ENCODE measurements around the gene RAB13. TPM values are rescaled to one million over a fixed set of nuclear protein-coding genes. Genes with fewer than 3 reads are reported as not detected.
A peak's percentile ranks its signal among the peaks of the same experiment; 100 is the strongest.
"Not testable (repeated sequence)": the region's sequence is repeated elsewhere in the genome, so short reads cannot be mapped to it uniquely, and the experiment has no call there.

RAB13 gene
- total RNA-seq, 1 experiment from 2014 or later, result 42.3 TPM

DNA sequence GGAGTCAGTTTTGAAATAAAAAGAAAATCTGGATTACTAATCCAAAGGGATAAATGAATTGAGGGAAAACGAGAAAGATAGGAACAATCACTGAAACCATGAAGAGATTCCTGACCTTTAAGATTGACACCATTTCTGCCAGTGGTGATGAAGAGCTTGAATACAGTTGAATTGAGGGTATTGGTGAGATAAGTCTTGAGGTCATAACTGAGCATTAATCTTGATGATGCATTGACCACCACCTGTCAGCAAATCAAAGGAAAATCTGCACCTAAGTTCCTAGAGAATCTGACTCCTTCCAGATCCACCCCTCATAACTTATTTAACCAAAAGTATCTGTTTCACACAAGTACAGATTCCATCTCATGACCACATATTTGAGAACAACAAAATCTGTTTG is 26.0 kb upstream of the RAB13 start:
- TF ChIP-seq, protein P1, sequence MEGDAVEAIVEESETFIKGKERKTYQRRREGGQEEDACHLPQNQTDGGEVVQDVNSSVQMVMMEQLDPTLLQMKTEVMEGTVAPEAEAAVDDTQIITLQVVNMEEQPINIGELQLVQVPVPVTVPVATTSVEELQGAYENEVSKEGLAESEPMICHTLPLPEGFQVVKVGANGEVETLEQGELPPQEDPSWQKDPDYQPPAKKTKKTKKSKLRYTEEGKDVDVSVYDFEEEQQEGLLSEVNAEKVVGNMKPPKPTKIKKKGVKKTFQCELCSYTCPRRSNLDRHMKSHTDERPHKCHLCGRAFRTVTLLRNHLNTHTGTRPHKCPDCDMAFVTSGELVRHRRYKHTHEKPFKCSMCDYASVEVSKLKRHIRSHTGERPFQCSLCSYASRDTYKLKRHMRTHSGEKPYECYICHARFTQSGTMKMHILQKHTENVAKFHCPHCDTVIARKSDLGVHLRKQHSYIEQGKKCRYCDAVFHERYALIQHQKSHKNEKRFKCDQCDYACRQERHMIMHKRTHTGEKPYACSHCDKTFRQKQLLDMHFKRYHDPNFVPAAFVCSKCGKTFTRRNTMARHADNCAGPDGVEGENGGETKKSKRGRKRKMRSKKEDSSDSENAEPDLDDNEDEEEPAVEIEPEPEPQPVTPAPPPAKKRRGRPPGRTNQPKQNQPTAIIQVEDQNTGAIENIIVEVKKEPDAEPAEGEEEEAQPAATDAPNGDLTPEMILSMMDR (conservative IDR thresholded peaks at IDR 0.05; ENCODE audit: low read depth, low read length), result no peak
- TF ChIP-seq EZH2phosphoT487 (IDR thresholded peaks at IDR 0.05; ENCODE audit: borderline replicate concordance, low read length) (no peak), EZH2 (IDR thresholded peaks at IDR 0.05; ENCODE audit: low read length, unreplicated experiment) (no peak)
- H4K20me1 ChIP-seq (ENCODE audit: low read length), result no peaks in the 10 kb centered on the region
- ChIA-PET CTCF (no interaction called here), POLR2A (ENCODE audit: unreplicated experiment) (no interaction called here)
- BruUV-seq (replicated peaks), result no TSS peak
- intact Hi-C loops (cut with micrococcal nuclease), result no loop called here
- H3K9me3 ChIP-seq (ENCODE audit: low read length), result no peaks in the 10 kb centered on the region
- H2AFZ ChIP-seq (ENCODE audit: low read length), result no peak overlapping the region
- H3K27me3 ChIP-seq (ENCODE audit: low read length), result no peaks in the 10 kb centered on the region
- H3F3A ChIP-seq (ENCODE audit: low read length, unreplicated experiment), result no peaks in the 10 kb centered on the region
- no peaks in the 10 kb centered on the region for H3K79me2 ChIP-seq (ENCODE audit: low read length)
- no peaks in the 10 kb centered on the region for H3K9me2 ChIP-seq (replicated peaks; ENCODE audit: low read length)
- 0 out of 2 replicates have a peak, but pooled peaks cover 6% of the 10 kb centered on the region for H3K4me1 ChIP-seq (ENCODE audit: insufficient read depth, low read length)
- ATAC-seq, result no peak
- no peak overlapping the region for H3K4me2 ChIP-seq (ENCODE audit: low read length)
- H3K36me3 ChIP-seq (ENCODE audit: low read depth, low read length), result no peaks in the 10 kb centered on the region
- no peak overlapping the region for H3K4me3 ChIP-seq (ENCODE audit: low read length)
- no peak for DNase-seq
- H3K27ac ChIP-seq (ENCODE audit: low read length), result no peak overlapping the region
- H3K9ac ChIP-seq (ENCODE audit: low read length), result no peak overlapping the region

DNA sequence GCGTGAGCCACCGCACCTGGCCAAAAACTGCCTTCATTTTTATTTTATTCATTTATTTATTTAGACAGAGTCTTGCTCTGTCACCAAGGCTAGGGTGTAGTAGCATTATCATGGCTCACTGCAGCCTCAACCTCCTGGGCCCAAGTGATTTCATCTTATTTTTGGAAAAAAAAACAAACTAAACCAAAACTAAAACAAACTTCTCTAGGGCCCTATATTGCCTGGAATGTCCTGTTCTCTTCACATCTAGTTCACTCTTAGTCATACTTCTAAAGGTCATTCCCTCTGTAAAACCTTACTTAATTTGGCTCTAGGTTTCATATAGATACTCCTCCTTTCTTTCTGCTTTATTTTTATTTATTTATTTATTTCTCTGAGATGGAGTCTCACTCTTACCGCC is 20.0 kb upstream of the RAB13 start:
- CTCF ChIA-PET, result no interaction called here
- no peak overlapping the region for H3K27ac ChIP-seq (ENCODE audit: low read length)
- intact Hi-C loops (cut with micrococcal nuclease), result no loop called here

DNA sequence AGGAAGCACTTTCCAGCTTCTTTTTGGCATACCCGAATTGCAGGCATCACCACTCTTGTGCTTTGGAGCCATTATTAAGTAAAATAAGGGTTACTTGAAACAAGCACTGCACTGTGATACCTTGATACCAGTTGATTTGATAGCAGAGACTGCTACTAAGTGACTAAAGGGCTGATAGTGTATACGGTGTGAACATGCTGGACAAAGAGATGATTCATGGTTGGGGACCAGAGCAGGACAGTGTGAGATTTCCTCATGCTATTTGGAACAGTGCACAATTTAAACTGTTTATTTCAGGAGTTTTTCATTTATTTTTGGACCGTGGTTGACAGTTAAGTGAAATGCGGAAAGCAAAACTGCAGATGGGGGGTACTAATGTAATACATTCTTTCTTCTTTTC is 14.3 kb upstream of the RAB13 start:
- TF ChIP-seq EZH2 (IDR thresholded peaks at IDR 0.05; ENCODE audit: low read length, unreplicated experiment) (no peak), EZH2phosphoT487 (IDR thresholded peaks at IDR 0.05; ENCODE audit: borderline replicate concordance, low read length) (no peak)
- TF ChIP-seq, protein P1 (conservative IDR thresholded peaks at IDR 0.05; ENCODE audit: low read depth, low read length), result no peak
- no peaks in the 10 kb centered on the region for H3K27me3 ChIP-seq (ENCODE audit: low read length)
- BruUV-seq (replicated peaks), result no TSS peak
- H3K36me3 ChIP-seq (ENCODE audit: low read depth, low read length), result no peaks in the 10 kb centered on the region
- DNase-seq (no peak), ATAC-seq (peak; percentile 51; the same call in 1 of the 2 replicates)
- no peak overlapping the region for H3K27ac ChIP-seq (ENCODE audit: low read length)
- H2AFZ ChIP-seq (ENCODE audit: low read length), result no peak overlapping the region
- H3K9ac ChIP-seq (ENCODE audit: low read length), result no peak overlapping the region
- ChIA-PET POLR2A (ENCODE audit: unreplicated experiment) (no interaction called here), CTCF (no interaction called here)
- no peaks in the 10 kb centered on the region for H3K9me3 ChIP-seq (ENCODE audit: low read length)
- intact Hi-C loops (cut with micrococcal nuclease), result no loop called here
- no peaks in the 10 kb centered on the region for H3K79me2 ChIP-seq (ENCODE audit: low read length)
- H3F3A ChIP-seq (ENCODE audit: low read length, unreplicated experiment), result no peaks in the 10 kb centered on the region
- H3K9me2 ChIP-seq (replicated peaks; ENCODE audit: low read length), result no peaks in the 10 kb centered on the region
- no peaks in the 10 kb centered on the region for H3K4me1 ChIP-seq (ENCODE audit: insufficient read depth, low read length)
- no peaks in the 10 kb centered on the region for H4K20me1 ChIP-seq (ENCODE audit: low read length)
- no peak overlapping the region for H3K4me2 ChIP-seq (ENCODE audit: low read length)
- no peak overlapping the region for H3K4me3 ChIP-seq (ENCODE audit: low read length)

More for the DNA sequence above, 20.0 kb upstream of the RAB13 start:
- H3K9me2 ChIP-seq (replicated peaks; ENCODE audit: low read length), result no peaks in the 10 kb centered on the region
- DNase-seq (no peak), ATAC-seq (no peak)
- H3F3A ChIP-seq (ENCODE audit: low read length, unreplicated experiment), result no peaks in the 10 kb centered on the region
- no peak overlapping the region for H3K4me2 ChIP-seq (ENCODE audit: low read length)
- no peaks in the 10 kb centered on the region for H4K20me1 ChIP-seq (ENCODE audit: low read length)
- no peaks in the 10 kb centered on the region for H3K36me3 ChIP-seq (ENCODE audit: low read depth, low read length)
- H3K9ac ChIP-seq (ENCODE audit: low read length), result no peak overlapping the region
- no peaks in the 10 kb centered on the region for H3K9me3 ChIP-seq (ENCODE audit: low read length)
- no TSS peak for BruUV-seq (replicated peaks)
- POLR2A ChIA-PET (ENCODE audit: unreplicated experiment), result no interaction called here
- no peaks in the 10 kb centered on the region for H3K27me3 ChIP-seq (ENCODE audit: low read length)
- H3K4me1 ChIP-seq (ENCODE audit: insufficient read depth, low read length), result no peaks in the 10 kb centered on the region
- H2AFZ ChIP-seq (ENCODE audit: low read length), result no peak overlapping the region
- no peak for TF ChIP-seq EZH2 (IDR thresholded peaks at IDR 0.05; ENCODE audit: low read length, unreplicated experiment)
- TF ChIP-seq, protein P1 (conservative IDR thresholded peaks at IDR 0.05; ENCODE audit: low read depth, low read length), result no peak
- no peak for TF ChIP-seq EZH2phosphoT487 (IDR thresholded peaks at IDR 0.05; ENCODE audit: borderline replicate concordance, low read length)
- H3K4me3 ChIP-seq (ENCODE audit: low read length), result no peak overlapping the region
- H3K79me2 ChIP-seq (ENCODE audit: low read length), result no peaks in the 10 kb centered on the region

DNA sequence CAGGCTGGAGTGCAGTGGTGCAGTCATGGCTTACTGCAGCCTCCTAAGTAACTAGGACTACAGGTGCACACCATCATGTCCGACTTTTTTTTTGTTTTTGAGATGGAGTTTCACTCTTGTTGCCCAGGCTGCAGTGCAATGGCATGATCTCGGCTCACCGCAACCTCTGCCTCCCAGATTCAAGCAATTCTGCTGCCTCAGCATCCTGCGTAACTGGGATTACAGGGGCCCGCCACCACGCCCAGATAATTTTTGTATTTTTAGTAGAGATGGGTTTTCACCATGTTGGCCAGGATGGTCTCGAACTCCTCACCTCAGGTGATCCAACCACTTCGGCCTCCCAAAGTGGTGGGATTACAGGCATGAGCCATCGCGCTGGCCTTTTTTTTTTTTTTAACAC is 10.7 kb upstream of the RAB13 start:
- ATAC-seq; CTCF ChIA-PET; BruUV-seq (replicated peaks): not testable (repeated sequence)

More for the DNA sequence above, 10.7 kb upstream of the RAB13 start:
- H3F3A ChIP-seq (ENCODE audit: low read length, unreplicated experiment); POLR2A ChIA-PET (ENCODE audit: unreplicated experiment); H3K9me2 ChIP-seq (replicated peaks; ENCODE audit: low read length); H3K4me2 ChIP-seq (ENCODE audit: low read length); H3K27me3 ChIP-seq (ENCODE audit: low read length); H3K4me3 ChIP-seq (ENCODE audit: low read length); H4K20me1 ChIP-seq (ENCODE audit: low read length); DNase-seq; H3K4me1 ChIP-seq (ENCODE audit: insufficient read depth, low read length); intact Hi-C loops (cut with micrococcal nuclease); H2AFZ ChIP-seq (ENCODE audit: low read length); H3K9ac ChIP-seq (ENCODE audit: low read length); H3K9me3 ChIP-seq (ENCODE audit: low read length); H3K27ac ChIP-seq (ENCODE audit: low read length): not testable (repeated sequence)
- H3K79me2 ChIP-seq (ENCODE audit: low read length), result peaks cover 11% of the 10 kb centered on the region
- peaks cover 18% of the 10 kb centered on the region for H3K36me3 ChIP-seq (ENCODE audit: low read depth, low read length)

All from PC-3 (cell line).